Panc1 (cell line): Measurements from ENCODE around the gene DOK6. TPM values are rescaled to one million over a fixed set of nuclear protein-coding genes. Genes with fewer than 3 reads are reported as not detected.

Source experiments
- ATAC-seq: fragments of 200-7000 bp; cut with Tn5 transposase; 2 replicates; pipeline ENCODE4 v1.9.1; 2020; ENCODE audit warnings: mild to moderate bottlenecking, moderate library complexity
- BruUV-seq: library from RNA; stranded (reverse); fragments of 400-500 nt; replicated peaks from 2 replicates; lab custom pipeline; 2021; lab: Mats Ljungman, UMichigan
- CTCF ChIA-PET: fragments of 300-600 bp; sonication (Branson Sonifier 250); formaldehyde crosslinking; loops from one replicate; lab custom pipeline; 2022; ENCODE audit warnings: antibody characterized with exemption; lab: Charles Lee
- POLR2A ChIA-PET: fragments of 300-600 bp; sonication (Branson Sonifier 250); formaldehyde crosslinking; loops from one replicate; lab custom pipeline; 2022; ENCODE audit warnings: antibody characterized with exemption; lab: Charles Lee
- DNase-seq: peaks from one replicate; pipeline ENCODE4 v3.0.0-alpha.2; 2010; ENCODE audit warnings: low read depth, low spot score
- H3K27ac ChIP-seq: 2 replicates; pipeline ENCODE4 v1.5.1; 2011; ENCODE audit warnings: mild to moderate bottlenecking, low read length, inconsistent platforms
- H3K27me3 ChIP-seq: fragments of 200-500 bp; sonication (Bioruptor generic); 2 replicates; pipeline ENCODE4 v1.6.0; 2014; ENCODE audit warnings: low read length, inconsistent platforms; ENCODE audit not compliant: control insufficient read depth, insufficient read depth
- H3K36me3 ChIP-seq: fragments of 200-500 bp; sonication (Bioruptor generic); 2 replicates; pipeline ENCODE4 v1.5.1; 2014; ENCODE audit warnings: inconsistent platforms, mild to moderate bottlenecking, low read length, moderate library complexity; ENCODE audit not compliant: control insufficient read depth, insufficient read depth
- H3K4me1 ChIP-seq: 2 replicates; pipeline ENCODE4 v1.5.1; 2011; ENCODE audit warnings: inconsistent platforms, mild to moderate bottlenecking, low read length, moderate library complexity; ENCODE audit not compliant: control insufficient read depth, insufficient read depth
- H3K4me3 ChIP-seq, 2 experiments: 2 replicates each; pipeline ENCODE4 v1.5.1; 2011 to 2012; ENCODE audit warnings: low read depth in 2 of 2, low read length in 2 of 2, mild to moderate bottlenecking in 2 of 2, inconsistent platforms in 1 of 2, moderate library complexity in 1 of 2
- H3K9me3 ChIP-seq: fragments of 200-500 bp; sonication (Bioruptor generic); 2 replicates; pipeline ENCODE4 v1.5.1; 2014; ENCODE audit warnings: low read depth, mild to moderate bottlenecking, inconsistent platforms, low read length, moderate library complexity; ENCODE audit not compliant: control insufficient read depth, insufficient read depth
- CTCF ChIP-seq: fragments of 450-650 bp; IDR thresholded peaks from 2 replicates; pipeline ENCODE4 v1.5.1; 2017; ENCODE audit warnings: mild to moderate bottlenecking
- POLR2AphosphoS5 ChIP-seq: IDR thresholded peaks from 2 replicates; pipeline ENCODE4 v1.6.1; 2012; ENCODE audit warnings: mild to moderate bottlenecking, low read depth, low read length, moderate library complexity
- REST ChIP-seq, 2 experiments: IDR thresholded peaks; 2 replicates each; pipeline ENCODE4 v1.6.1; 2011 to 2012; ENCODE audit warnings: low read depth in 2 of 2, control low read depth in 1 of 2, low read length in 1 of 2, mild to moderate bottlenecking in 1 of 2, moderate library complexity in 1 of 2; ENCODE audit not compliant: insufficient read depth in 1 of 2
- SIN3A ChIP-seq: IDR thresholded peaks from 2 replicates; pipeline ENCODE4 v1.6.1; 2012; ENCODE audit warnings: low read depth, mild to moderate bottlenecking, low read length, moderate library complexity, borderline replicate concordance; ENCODE audit not compliant: insufficient read depth
- TCF7L2 ChIP-seq: IDR thresholded peaks from 2 replicates; pipeline ENCODE4 v1.6.1; 2011; ENCODE audit warnings: mild to moderate bottlenecking, low read depth, low read length, inconsistent platforms
- in situ Hi-C: cut with HindIII; loops from 2 replicates; pipeline ENCODE4 v1.10.0; 2016; ENCODE audit warnings: low sequenced_read_pairs, low pct_unique_long_range_greater_than_20kb
- intact Hi-C: fragments of 100-400 bp; cut with micrococcal nuclease; formaldehyde crosslinking; loops from one replicate; pipeline ENCODE4 v1.10.0; 2022; ENCODE audit not compliant: unreplicated experiment
- total RNA-seq: library from RNA; stranded (reverse); gene quantifications from one replicate; pipeline ENCODE4 v1.2.1, GENCODE V29; 2021; ENCODE audit not compliant: unreplicated experiment

DOK6 gene
- total RNA-seq, 1 experiment from 2014 or later: not detected

GRCh38 chr18:69400976-69401225 lies 213 bp downstream of the DOK6 start:
- ChIA-PET CTCF (no interaction called here), POLR2A (no interaction called here)
- intact Hi-C loops: no loop called here
- in situ Hi-C loops: no loop called here
- H3K4me3 ChIP-seq: peak overlapping the region in 1 of 2 experiments; percentile 38; a peak in 1 of 4 replicates
- H3K36me3 ChIP-seq: no peaks in the 10 kb centered on the region
- ATAC-seq (no peak), DNase-seq (no peak)
- H3K4me1 ChIP-seq: no peaks in the 10 kb centered on the region
- no peak overlapping the region for H3K27ac ChIP-seq
- BruUV-seq: no TSS peak
- TF ChIP-seq SIN3A: no peak
- no peak for TF ChIP-seq TCF7L2
- no peak for TF ChIP-seq POLR2AphosphoS5
- no peak for TF ChIP-seq REST (IDR thresholded peaks at IDR 0.05; ENCODE audit: insufficient read depth in 1 of 2, low read depth in 2 of 2, low read length in 1 of 2)
- no peak for TF ChIP-seq CTCF
- no peaks in the 10 kb centered on the region for H3K9me3 ChIP-seq
- no peaks in the 10 kb centered on the region for H3K27me3 ChIP-seq

GRCh38 chr18:69401226-69401971 lies 711 bp downstream of the DOK6 start:
- peak overlapping the region in 1 of 2 experiments; percentile 38; a peak in 1 of 4 replicates for H3K4me3 ChIP-seq
- TF ChIP-seq CTCF (no peak), REST (IDR thresholded peaks at IDR 0.05; ENCODE audit: insufficient read depth in 1 of 2, low read depth in 2 of 2, low read length in 1 of 2) (no peak), SIN3A (no peak), POLR2AphosphoS5 (no peak), TCF7L2 (no peak)
- H3K27me3 ChIP-seq: no peaks in the 10 kb centered on the region
- no peak overlapping the region for H3K27ac ChIP-seq
- H3K9me3 ChIP-seq: no peaks in the 10 kb centered on the region
- in situ Hi-C loops: no loop called here
- ChIA-PET CTCF (no interaction called here), POLR2A (no interaction called here)
- DNase-seq (no peak), ATAC-seq (no peak)
- H3K4me1 ChIP-seq: no peaks in the 10 kb centered on the region
- no TSS peak for BruUV-seq
- intact Hi-C loops: no loop called here
- no peaks in the 10 kb centered on the region for H3K36me3 ChIP-seq
